ENCODE data around the gene ELL2. TPM values are rescaled to one million over a fixed set of nuclear protein-coding genes. Genes with fewer than 3 reads are reported as not detected.
A peak's percentile ranks its signal among the peaks of the same experiment; 100 is the strongest.

Gene ELL2
- total and polyA plus RNA-seq, 9 of the 15 experiments (the other 6 are each of a cell fraction or from before 2014, with no cell fraction given) = 4.3 to 18.3 (median 14.5) TPM

GRCh38 chr5:95858661-95859595, 102.7 kb downstream of the ELL2 start (continued):
- peak; percentile 83 for TF ChIP-seq CREB1 (IDR thresholded peaks at IDR 0.05)
- TF ChIP-seq CREB1 (CRISPR knock-in tag; IDR thresholded peaks at IDR 0.05) = peak; percentile 85
- TF ChIP-seq CHD2 (IDR thresholded peaks at IDR 0.05; ENCODE audit: low read depth, low read length) = no peak
- TF ChIP-seq KDM5B (IDR thresholded peaks at IDR 0.05; ENCODE audit: insufficient replicate concordance, low read depth, low read length) = no peak
- no peak for TF ChIP-seq HDAC6 (IDR thresholded peaks at IDR 0.05; ENCODE audit: low read depth, low read length)
- TF ChIP-seq JUNB (CRISPR knock-in tag; conservative IDR thresholded peaks at IDR 0.05) = no peak
- TF ChIP-seq ZNF740 (CRISPR knock-in tag; IDR thresholded peaks at IDR 0.05) = peak; percentile 71
- peak in 1 of 2 experiments; percentile 41; a peak in 1 of 4 replicates for TF ChIP-seq ZNF740 (tag; IDR thresholded peaks at IDR 0.05)
- no peak for TF ChIP-seq CREB3 (tag; conservative IDR thresholded peaks at IDR 0.05; ENCODE audit: low read depth)
- TF ChIP-seq ZNF512 (tag; IDR thresholded peaks at IDR 0.05) = no peak
- TF ChIP-seq ZFP1 (CRISPR knock-in tag; IDR thresholded peaks at IDR 0.05) = no peak
- TF ChIP-seq RFX1 (IDR thresholded peaks at IDR 0.05) = no peak
- TF ChIP-seq SLC30A9 (CRISPR knock-in tag; IDR thresholded peaks at IDR 0.05) = no peak
- TF ChIP-seq SP1 (CRISPR knock-in tag; IDR thresholded peaks at IDR 0.05) = peak; percentile 55
- TF ChIP-seq ZNF57 (CRISPR knock-in tag; IDR thresholded peaks at IDR 0.05) = no peak
- no peak for TF ChIP-seq TSHZ1 (CRISPR knock-in tag; IDR thresholded peaks at IDR 0.05)
- TF ChIP-seq RFX7 (CRISPR knock-in tag; IDR thresholded peaks at IDR 0.05) = no peak
- no peak for TF ChIP-seq RBM22 (IDR thresholded peaks at IDR 0.05; ENCODE audit: low read depth, low read length, poor library complexity, severe bottlenecking)
- no peak for TF ChIP-seq HLTF (IDR thresholded peaks at IDR 0.05)
- TF ChIP-seq MCM3 (IDR thresholded peaks at IDR 0.05) = no peak
- 0 out of 2 replicates have a peak, but pooled peaks have one; percentile 2 for TF ChIP-seq CEBPG (CRISPR knock-in tag; IDR thresholded peaks at IDR 0.05)
- TF ChIP-seq CEBPG (tag; conservative IDR thresholded peaks at IDR 0.05 in 1 of 2, IDR thresholded peaks at IDR 0.05 in 1 of 2) = no peak

All from K562 (cell line).